Ramos (cell line): ENCODE measurements around the gene TPK1.
"Not testable (repeated sequence)": the region's sequence is repeated elsewhere in the genome, so short reads cannot be mapped to it uniquely, and the experiment has no call there.

ENCODE experiments used
- in situ Hi-C: fragments of 300-500 bp; cut with MboI; formaldehyde crosslinking; loops from one replicate; pipeline ENCODE4 v1.14.3; 2022; ENCODE audit warnings: low sequenced_read_pairs; ENCODE audit not compliant: unreplicated experiment

The TPK1 gene

DNA sequence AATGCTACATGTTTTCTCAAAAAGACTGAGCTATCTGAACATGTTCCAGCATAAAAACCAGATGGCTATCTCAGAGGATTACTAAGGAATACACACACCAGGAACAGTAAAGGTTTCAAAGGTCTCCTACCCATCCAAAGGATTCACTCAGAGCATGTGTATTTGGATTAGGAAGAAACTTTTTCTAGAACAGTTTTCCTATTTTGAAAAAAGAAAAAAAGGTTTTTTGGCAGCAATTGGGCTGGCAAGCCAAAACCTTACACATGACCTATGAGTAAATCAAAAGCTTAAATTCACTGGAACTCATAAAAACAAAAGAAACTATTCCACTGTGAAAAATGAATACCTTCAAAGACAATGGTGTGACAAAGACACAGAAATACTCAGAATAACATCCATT lies 9.6 kb downstream of the TPK1 start:
- in situ Hi-C loops, result no loop called here

DNA sequence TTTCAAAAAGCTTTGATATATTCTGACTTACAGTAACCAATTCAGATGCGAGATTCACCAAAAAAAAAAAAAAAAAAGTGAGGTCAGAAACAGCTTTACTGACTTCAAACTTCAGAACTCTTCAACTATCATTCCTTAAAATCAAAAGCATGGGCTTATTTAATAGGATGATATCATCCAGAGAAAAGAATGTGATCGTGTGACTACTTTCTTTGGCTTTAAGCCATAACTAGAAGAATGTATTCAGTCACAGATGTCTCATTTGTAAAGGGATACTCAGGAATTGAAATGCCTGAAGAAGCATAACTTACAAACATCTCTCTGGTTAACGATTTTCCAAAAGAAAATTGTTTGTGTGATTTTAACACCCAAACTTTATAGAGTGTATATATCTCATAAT lies 11.5 kb downstream of the TPK1 start:
- in situ Hi-C loops, result no loop called here

GRCh38 chr7:144822223-144822622 lies 13.6 kb downstream of the TPK1 start:
- in situ Hi-C loops, result no loop called here

DNA sequence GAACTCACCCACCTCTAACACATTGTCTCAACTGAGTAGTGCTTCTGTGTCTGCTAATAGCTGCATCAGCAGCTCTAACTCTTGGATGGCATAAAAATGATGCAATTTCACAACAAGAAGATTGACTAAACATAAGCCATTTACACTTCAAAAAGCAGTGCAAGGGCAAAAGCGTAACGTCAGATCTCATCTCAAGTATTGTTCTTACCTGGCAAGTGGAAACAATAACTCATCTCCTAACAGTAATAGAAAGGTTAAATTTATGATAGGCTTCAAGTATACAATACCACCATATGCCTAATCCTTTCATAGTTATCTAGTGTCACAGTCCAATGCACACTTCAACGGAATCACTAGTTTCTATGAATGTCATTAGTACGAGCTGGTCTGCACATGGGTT lies 14.8 kb downstream of the TPK1 start:
- in situ Hi-C loops, result no loop called here

GRCh38 chr7:144820552-144820951 lies 15.3 kb downstream of the TPK1 start:
- in situ Hi-C loops, result no loop called here

DNA sequence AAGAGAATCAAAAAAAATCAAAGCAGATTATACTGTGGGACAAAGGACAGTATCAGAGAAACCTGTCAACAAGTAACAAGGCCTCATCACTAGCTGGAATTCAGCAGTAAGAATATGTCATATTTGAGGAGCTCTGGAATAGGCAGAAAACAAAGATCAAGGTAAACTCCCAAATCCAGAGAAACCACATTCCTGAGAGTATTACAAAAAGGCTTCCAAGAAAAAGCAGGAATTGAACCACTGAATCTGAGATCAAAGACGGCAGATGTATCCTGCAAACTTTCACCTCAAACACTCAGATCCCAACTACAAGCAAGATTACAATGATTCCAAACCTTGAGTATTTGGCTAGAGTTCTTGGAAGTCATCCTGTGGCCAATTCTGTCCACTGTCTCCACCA lies 16.3 kb downstream of the TPK1 start:
- in situ Hi-C loops, result no loop called here

DNA sequence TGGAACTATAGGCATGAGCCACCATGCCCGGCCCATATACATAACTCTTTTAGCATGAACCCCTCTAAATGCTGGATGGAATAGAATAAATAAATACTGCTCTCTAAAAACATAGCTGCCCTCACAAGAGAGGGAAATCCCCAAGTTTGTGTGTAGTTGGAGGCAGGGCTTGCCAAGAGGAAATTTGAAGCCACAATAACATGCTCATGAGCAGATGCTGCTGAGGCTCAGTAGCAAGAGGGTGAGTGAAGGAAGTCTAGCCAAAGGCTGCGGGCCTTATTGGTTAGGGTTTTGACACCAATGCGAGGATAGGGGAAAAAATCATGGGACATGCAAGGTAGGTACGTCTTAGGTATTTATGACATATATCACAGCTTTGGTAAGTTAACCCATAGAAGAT lies 17.3 kb downstream of the TPK1 start:
- in situ Hi-C loops, result no loop called here

DNA sequence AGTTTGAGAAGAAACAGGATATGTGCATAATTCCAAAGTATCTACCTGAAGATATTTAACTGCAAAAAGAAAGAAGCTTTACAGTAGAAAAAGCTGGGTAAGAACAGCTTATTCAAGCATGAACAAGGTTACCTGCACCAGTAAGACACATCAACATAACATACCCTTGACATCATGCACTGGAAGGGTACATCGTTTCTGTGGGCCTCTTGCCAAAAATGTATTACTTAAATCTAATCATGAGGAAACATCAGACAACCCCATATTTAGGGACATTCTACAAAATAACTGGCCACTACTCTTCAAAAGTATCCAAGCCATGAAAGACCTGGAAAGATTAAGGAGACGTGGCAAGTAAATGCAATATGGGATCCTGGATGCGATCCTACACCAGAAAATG lies 18.9 kb downstream of the TPK1 start:
- in situ Hi-C loops, result no loop called here

DNA sequence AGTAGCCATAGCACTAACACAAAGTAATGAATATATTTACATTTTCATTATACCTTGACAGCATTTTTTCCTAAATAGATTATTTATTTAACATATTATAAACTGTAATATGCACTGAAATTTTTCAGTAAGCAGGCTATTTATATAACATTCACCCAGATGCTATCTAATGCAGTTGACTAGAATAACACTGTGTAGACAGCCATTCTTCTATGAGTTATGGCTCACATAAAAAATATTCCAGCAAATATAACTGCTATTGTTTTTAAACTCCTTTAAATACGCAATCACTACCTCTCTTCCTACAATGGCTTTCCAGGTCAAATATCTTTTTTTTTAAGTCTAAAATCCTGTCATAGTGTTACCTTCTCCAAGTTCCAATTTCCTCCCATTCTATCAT lies 21.6 kb downstream of the TPK1 start:
- in situ Hi-C loops, result no loop called here

- in situ Hi-C loops, result no loop called here
These were observed 23.2 kb downstream of the TPK1 start for GRCh38 chr7:144812379-144813283.

DNA sequence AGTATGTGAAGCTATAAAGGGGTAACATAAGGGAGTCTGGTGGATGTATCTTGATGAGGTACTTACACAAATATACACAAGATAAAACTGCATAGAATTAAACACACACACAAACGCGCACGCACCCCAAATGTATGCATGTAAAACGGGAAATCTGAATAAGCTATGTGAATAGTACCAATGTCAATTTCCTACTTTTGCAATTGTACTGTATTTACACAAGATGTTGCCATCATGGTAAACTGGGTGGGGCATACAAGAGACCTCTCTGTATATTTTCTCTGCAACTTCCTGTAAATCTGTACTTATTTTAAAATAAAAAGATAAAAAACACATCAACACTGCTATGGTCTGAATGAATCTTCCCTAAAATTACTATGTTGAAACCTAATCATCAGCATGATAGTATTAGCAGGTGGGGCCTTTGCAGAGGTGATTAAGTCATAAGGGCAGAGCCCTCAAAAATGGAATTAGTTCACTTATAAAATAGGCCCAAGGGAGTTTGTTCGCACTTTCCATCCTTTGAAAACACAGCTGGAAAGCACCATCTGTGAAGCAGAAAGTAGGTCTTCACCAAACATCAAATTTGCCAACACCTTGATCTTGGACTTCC lies 30.1 kb downstream of the TPK1 start:
- in situ Hi-C loops, result no loop called here

GRCh38 chr7:144800678-144801436 lies 35.0 kb downstream of the TPK1 start:
- in situ Hi-C loops, result not testable (repeated sequence)

GRCh38 chr7:144796919-144797318 lies 38.9 kb downstream of the TPK1 start:
- in situ Hi-C loops, result no loop called here

DNA sequence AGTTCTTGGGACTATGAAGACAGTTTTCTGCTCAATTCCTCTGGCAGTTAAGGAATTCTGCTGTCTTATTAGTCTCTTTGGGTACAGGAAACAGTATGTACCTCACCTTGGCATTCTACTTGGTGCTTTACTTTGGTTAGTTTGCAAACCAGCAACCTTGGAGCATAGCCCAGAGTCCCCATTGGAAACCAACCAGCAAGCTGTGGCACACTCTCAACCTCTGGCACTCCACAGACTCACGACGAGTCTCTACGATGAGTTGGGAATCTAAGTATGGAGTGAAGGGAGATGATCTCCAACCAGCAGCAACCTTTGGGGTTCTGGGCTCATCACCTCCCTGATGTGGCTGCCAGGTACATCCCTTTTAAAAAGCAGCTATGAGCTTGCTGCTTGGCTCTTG lies 43.8 kb downstream of the TPK1 start:
- in situ Hi-C loops, result no loop called here

- in situ Hi-C loops, result no loop called here
These were observed 44.4 kb downstream of the TPK1 start for GRCh38 chr7:144791488-144791887.

DNA sequence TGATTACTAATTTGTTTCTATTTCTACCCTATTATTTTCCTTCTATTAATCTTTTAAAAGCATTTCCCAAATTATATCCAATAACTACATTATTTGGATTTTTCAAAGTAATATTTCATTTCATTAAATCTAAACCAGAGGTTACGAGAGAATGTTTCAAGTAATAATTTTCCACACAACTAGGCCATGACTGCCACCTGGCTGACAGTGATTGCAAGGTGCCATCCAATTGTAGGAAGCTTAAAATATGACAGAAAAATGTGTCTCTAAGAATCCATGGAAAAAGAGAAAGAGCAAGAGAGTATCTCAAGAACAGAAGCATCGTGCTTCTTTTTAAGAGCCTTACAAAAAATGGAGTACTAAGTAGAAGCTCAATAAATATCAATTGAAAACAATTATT lies 48.7 kb downstream of the TPK1 start:
- in situ Hi-C loops, result no loop called here

DNA sequence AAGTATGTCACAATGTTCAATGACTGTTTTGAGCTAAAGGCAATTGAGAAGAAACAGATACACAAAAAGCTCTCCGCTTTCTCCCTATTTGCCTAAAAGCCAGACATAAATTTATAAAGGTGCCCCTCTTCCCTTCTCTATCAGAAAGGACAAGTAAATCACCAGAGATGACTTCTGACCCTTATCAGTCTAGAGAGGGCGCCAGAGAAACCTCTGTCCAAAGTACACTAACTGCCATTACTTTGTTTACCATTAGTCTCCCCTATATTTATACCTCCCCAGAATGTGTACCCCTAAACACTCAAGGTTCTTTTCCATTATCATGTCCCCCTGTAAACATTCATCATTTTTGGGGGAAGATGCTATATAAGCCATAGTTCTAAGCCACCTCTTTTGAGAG lies 49.3 kb downstream of the TPK1 start:
- in situ Hi-C loops, result no loop called here

GRCh38 chr7:144786079-144786478 lies 49.8 kb downstream of the TPK1 start:
- in situ Hi-C loops, result no loop called here

GRCh38 chr7:144785521-144785920 lies 50.3 kb downstream of the TPK1 start:
- in situ Hi-C loops, result no loop called here

DNA sequence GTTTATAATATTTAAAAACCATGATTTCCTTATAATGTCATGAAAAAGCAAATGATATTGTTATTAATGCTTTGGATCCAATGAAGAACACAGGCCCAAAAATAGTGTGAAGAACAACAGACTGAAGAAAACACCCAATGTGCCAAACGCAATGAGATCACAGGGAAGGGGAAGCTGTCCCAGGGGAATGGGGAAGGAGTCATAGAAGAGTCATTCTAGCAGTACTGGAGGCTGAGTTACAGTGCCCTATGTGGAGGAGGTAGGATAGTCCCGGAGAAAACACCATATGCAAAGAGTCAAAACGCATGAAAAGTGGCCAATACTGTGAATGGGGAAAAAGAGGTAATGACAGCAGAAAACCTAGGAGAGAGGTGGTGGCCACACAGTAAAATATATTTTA lies 50.9 kb downstream of the TPK1 start:
- in situ Hi-C loops, result no loop called here

- in situ Hi-C loops, result no loop called here
These were observed 51.4 kb downstream of the TPK1 start for GRCh38 chr7:144784441-144784840.
